ENCODE results near the gene NMNAT3.

NMNAT3 gene

GRCh38 chr3:139571711-139572110 lies 106.1 kb downstream of the NMNAT3 start:
- TF ChIP-seq OSR1 (CRISPR knock-in tag; IDR thresholded peaks at IDR 0.05), result no peak
- no peak for TF ChIP-seq SNAI2 (CRISPR knock-in tag; IDR thresholded peaks at IDR 0.05)
- TF ChIP-seq PPARA (CRISPR knock-in tag; IDR thresholded peaks at IDR 0.05; ENCODE audit: borderline replicate concordance), result no peak
- no peak for TF ChIP-seq CREB5 (CRISPR knock-in tag; IDR thresholded peaks at IDR 0.05; ENCODE audit: low read depth)
- no peak for TF ChIP-seq ESRRG (CRISPR knock-in tag; IDR thresholded peaks at IDR 0.05)
- TF ChIP-seq ZFP3 (CRISPR knock-in tag; IDR thresholded peaks at IDR 0.05), result no peak
- TF ChIP-seq TOX (CRISPR knock-in tag; IDR thresholded peaks at IDR 0.05; ENCODE audit: borderline replicate concordance), result no peak
- no peak for TF ChIP-seq ARNTL (CRISPR knock-in tag; IDR thresholded peaks at IDR 0.05; ENCODE audit: borderline replicate concordance, low read depth)
- no peak for TF ChIP-seq RARB (CRISPR knock-in tag; IDR thresholded peaks at IDR 0.05)
- TF ChIP-seq GLIS3 (CRISPR knock-in tag; IDR thresholded peaks at IDR 0.05), result no peak
- TF ChIP-seq ZNF8 (CRISPR knock-in tag; IDR thresholded peaks at IDR 0.05), result no peak
- TF ChIP-seq POU6F1 (CRISPR knock-in tag; IDR thresholded peaks at IDR 0.05; ENCODE audit: borderline replicate concordance, low read depth), result no peak
- no peak for TF ChIP-seq TSHZ2 (CRISPR knock-in tag; IDR thresholded peaks at IDR 0.05)
- TF ChIP-seq ZC3H10 (CRISPR knock-in tag; IDR thresholded peaks at IDR 0.05), result no peak
- TF ChIP-seq ZNF70 (CRISPR knock-in tag; IDR thresholded peaks at IDR 0.05), result no peak
- no peak for TF ChIP-seq PATZ1 (CRISPR knock-in tag; IDR thresholded peaks at IDR 0.05; ENCODE audit: borderline replicate concordance)
- no peak for ATAC-seq

- ATAC-seq, result peak; percentile 27; the same call in 1 of the 3 replicates
- no peak for TF ChIP-seq ZNF8 (CRISPR knock-in tag; IDR thresholded peaks at IDR 0.05)
- TF ChIP-seq CSRNP3 (CRISPR knock-in tag; IDR thresholded peaks at IDR 0.05), result no peak
- TF ChIP-seq TOX (CRISPR knock-in tag; IDR thresholded peaks at IDR 0.05; ENCODE audit: borderline replicate concordance), result no peak
- TF ChIP-seq SNAI2 (CRISPR knock-in tag; IDR thresholded peaks at IDR 0.05), result no peak
These were observed 113.4 kb downstream of the NMNAT3 start for GRCh38 chr3:139564294-139564861.

GRCh38 chr3:139561959-139562676 lies 115.7 kb downstream of the NMNAT3 start:
- ATAC-seq, result peak; percentile 88
- TF ChIP-seq TSHZ2 (CRISPR knock-in tag; IDR thresholded peaks at IDR 0.05) (0 out of 2 replicates have a peak, but pooled peaks have one; percentile 29), ZNF70 (CRISPR knock-in tag; IDR thresholded peaks at IDR 0.05) (no peak)

All from SK-N-SH treated with all-trans-retinoic acid at 6 μM for 48 hours (cell line).